ENCODE data around the gene ADIPOR2.
"Not testable (repeated sequence)": the region's sequence is repeated elsewhere in the genome, so short reads cannot be mapped to it uniquely, and the experiment has no call there.

Gene ADIPOR2

DNA sequence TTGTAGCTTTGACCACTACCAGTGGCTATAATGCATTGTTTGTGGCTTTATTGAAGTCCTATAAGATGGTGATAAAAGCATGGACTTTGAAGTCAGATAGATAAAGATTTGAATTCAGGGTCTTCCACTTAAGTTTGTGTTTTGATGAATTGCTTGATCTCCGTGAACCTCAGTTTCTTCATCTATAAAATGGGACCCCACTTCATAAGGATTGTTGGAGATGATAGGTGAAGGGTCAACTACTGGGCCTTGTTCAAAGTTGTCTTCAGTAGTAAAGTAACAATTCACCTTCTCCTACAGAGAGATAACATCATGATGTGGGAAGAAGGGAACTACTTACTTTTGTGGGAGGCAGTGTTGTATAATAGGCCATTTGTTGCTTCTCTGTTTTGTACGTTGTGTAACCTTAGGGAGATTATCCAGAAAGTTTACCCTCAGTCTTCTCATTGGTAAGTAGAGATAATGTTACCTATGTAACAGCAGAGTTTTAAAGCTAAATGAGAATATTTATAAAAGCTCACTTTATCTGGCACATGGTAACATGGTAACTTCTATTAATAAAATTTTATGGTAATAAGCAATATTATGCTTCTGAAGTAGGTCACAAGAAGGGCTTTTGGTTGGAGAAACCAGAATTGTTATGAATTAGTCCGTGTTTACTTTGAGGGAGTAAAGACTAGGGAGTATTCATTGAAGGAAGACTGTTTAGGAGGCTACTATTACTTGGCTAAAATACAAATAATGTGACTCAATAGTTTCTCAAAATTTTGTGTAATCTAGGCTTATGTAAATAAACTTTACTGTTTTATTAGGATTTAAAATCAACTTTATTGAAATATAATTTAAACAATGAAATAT lies 15.1 kb downstream of the ADIPOR2 start:
- DNase-seq = no peak

DNA sequence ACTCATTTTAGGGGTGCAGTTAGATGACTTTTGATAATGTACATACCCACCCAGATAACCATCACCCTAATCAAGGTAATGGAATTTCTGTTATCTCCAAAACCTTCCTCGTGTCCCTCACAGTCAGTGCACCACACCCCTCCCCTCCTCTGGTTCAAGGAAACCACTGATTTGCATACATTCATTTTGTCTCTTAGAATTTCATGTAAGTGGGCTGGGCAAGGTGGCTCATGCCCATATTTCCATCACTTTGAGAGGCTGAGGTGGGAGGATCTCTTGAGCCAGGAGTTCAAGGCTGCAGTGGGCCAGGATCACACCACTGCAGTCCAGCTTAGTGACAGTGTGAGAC lies 15.7 kb downstream of the ADIPOR2 start:
- no peak for DNase-seq

DNA sequence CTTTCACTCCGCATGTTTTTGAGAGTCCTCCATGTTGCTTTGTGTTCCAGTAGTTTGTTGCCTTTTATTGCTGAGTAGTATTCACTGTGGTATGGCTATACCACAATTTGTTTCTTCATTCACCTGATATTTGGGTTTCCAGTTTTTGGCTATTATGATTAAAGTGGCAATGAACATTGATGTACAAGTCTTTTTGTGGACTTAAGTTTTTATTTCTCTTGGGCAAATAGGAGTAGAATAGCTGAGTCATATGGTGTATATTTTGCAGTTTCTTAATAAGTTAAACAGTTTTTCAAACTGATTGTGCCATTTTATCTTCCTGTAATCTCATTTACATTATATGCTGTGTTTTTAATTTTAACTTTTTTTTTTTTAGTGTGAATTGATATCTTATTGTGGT lies 16.2 kb downstream of the ADIPOR2 start:
- no peak for DNase-seq

- DNase-seq = not testable (repeated sequence)
Measured at GRCh38 chr12:1709968-1710367, 19.1 kb downstream of the ADIPOR2 start.

DNA sequence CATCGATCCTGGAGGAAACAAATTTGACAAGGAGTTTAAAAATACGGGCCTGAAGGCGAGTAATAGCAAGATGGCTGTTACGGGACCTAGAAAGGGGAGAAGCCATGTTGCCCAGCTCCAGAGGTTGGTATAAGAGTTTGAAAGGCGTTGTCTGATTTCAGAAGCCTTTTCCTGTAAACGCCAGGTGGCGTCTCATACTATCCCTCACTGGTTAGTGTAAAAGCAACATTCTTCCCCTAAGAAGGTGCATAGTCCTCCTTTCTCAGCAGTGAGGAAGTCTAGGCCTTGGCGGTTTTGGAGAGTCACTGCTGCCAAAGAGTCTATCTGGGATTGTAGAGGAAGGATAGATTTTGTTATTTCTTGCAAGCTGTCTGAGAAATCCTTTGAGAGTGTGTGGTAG lies 20.0 kb downstream of the ADIPOR2 start:
- DNase-seq = not testable (repeated sequence)

DNA sequence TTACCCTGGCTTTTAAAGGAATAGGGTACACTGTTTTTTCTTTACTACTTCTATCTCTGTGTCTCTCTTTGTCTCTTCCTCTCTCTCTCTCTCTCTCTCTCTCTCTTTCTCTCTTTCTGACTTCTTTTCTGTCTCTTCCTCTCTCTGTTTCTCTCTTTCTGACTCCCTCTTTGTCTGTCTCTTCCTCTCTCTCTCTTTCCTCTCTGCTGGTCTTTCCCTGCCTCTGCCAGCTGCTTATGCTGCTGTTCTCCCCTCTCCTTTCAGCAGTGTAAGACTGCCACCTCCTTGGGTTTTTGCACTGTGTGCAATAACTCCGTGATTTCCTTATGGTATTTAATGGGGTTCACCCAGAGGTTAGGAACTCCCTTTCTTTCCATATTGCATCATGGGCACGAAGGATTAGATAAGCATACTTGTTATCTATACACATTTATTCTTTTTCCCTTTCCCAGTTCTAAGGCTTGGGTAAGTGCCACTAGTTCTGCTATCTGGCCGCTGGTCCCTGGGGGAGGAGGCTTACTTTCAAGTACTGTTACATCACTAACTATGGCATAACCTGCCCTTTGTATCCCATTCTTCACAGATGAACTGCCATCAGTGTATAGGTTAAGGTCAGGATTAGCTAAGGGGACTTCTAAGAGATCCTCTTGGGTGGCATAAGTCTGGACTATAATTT lies 20.8 kb downstream of the ADIPOR2 start:
- DNase-seq = not testable (repeated sequence)

DNA sequence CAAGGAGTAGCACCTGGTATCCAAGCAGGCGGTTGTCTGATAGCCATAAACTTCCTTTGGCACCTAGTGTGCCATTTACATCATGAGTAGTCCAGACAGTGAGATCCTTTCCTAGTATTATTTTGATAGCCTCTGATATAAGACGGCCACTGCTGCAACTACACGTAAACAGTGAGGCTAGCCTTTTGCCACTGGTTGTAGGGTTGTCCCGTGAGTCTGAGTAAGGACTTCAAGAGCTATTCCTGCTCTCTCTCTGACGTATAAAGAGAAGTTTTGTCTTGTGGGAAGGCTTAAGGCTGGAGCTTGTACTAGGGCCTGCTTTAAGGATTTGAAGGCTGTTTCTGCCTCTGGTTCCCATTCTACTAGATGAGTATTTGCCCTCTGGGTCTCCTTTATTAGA lies 21.4 kb downstream of the ADIPOR2 start:
- DNase-seq = not testable (repeated sequence)

- DNase-seq = not testable (repeated sequence)
Measured at GRCh38 chr12:1712852-1713251, 22.0 kb downstream of the ADIPOR2 start.

DNA sequence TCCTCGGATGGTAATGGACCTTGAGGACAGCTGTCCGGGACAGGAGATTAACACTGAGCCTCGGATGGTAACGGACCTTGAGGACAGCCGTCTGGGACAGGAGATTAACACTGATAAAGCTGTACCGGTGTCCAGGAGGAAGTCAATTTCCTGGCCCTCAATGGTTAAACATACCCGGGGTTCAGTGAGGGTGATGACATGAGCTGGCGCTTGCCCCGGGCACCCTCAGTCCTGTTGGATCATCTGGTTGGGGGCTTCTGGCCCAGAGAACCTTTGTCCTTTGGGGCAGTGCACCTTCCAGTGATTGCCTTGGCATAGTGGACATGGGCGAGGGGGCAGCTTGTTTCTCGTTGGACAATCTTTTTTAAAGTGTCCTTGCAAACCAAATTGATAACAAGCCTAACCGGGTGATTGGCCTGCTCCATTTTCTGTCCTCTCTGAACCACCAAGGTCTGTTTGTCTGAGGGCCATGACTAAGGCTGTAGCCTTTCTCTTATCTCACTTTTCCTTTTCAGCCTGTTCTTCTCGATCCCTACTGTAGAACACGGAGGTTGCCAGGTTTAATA lies 23.0 kb downstream of the ADIPOR2 start:
- not testable (repeated sequence) for DNase-seq

- DNase-seq = not testable (repeated sequence)
Measured at GRCh38 chr12:1715459-1715858, 24.6 kb downstream of the ADIPOR2 start.

GRCh38 chr12:1716215-1716862 lies 25.5 kb downstream of the ADIPOR2 start:
- DNase-seq = no peak

- DNase-seq = no peak
Measured at GRCh38 chr12:1716911-1717310, 26.0 kb downstream of the ADIPOR2 start.

- DNase-seq = no peak
Measured at GRCh38 chr12:1719139-1719538, 28.3 kb downstream of the ADIPOR2 start.

- DNase-seq = no peak
Measured at GRCh38 chr12:1720494-1720893, 29.6 kb downstream of the ADIPOR2 start.

GRCh38 chr12:1723721-1724120 lies 32.9 kb downstream of the ADIPOR2 start:
- no peak for DNase-seq

GRCh38 chr12:1724250-1724649 lies 33.4 kb downstream of the ADIPOR2 start:
- no peak for DNase-seq

GRCh38 chr12:1726753-1727152 lies 35.9 kb downstream of the ADIPOR2 start:
- DNase-seq = no peak

DNA sequence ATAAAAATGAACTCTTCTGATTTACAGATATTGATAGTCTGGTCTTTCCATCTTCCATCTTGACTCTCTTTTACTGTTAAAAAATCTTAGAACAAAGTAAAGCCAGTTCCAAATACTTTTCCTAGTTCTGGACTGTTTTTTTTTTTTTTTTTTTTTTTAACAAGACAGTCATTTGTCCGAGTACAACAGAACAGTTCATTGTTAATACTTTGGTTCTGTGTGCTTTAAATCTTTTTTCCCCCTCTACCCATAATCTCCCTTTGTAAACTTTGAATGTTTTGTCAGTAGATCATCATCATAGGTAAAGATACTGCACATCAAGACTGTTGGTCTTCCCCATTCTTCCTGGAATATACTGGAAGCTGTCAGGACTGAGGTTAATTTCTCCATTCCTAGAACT lies 38.0 kb downstream of the ADIPOR2 start:
- no peak for DNase-seq

DNA sequence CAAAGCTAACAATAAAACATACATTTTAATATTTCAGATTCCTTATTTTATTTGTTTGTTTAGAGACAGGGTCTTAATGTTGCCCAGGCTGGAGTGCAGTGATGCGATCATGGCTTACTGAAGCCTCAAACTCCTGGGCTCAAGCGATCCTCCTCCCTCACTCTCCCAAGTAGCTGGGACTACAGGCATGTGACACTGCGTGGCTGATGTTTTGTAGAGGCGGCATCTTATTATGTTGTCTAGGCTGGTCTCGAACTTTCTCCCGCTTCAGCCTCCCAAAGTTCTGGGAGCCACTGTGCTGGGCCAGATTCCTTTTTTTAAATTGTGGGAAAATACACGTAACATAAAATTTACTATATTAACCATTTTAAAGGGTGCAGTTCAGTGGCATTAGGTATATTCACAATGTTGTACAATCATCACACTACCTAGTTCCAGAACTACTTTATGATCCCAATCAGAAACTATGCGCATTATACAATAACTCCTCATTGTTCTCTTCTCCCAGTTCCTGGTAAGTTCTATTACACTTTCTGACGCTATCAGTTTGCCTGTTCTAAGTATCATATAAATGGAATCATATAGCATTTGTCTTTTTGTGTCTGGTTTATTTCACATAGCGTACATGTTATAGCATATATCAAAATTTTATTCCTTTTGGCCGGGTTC lies 40.3 kb downstream of the ADIPOR2 start:
- DNase-seq = no peak

DNA sequence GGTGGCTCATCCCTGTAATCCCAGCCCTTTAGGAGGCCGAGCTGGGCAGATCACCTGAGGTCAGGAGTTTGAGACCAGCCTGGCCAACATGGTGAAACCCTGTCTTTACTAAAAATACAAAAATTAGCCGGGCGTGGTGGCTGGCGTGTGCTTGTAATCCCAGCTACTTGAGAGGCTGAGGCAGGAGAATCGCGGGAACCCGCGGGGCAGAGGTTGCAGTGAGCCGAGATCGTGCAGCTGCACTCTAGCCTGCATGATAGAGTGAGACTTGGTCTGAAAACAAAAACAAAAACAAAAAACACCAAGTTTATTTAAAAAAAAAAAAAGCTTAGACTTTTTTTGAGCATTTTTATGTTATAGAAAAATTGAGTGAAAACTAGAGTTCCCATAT lies 40.8 kb downstream of the ADIPOR2 start:
- DNase-seq = not testable (repeated sequence)

DNA sequence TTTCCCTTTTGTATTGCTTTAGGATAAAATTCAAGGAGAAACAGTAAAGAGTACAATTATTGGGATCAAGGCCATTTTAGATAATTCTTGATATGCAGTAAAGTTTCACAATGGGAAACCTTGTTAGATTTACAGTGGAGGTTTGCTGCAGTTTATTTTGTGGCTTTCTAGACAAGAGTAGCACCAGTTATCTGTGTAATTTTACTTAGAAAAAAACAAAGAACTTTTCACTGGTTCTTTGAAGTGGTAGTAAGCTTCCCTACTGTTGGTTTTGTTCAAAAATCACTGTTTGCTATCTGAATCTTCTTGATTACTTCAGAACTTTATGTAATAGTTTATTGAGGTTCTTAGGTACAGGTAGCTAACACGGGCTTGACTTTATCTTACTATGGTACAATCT lies 42.0 kb downstream of the ADIPOR2 start:
- no peak for DNase-seq

DNA sequence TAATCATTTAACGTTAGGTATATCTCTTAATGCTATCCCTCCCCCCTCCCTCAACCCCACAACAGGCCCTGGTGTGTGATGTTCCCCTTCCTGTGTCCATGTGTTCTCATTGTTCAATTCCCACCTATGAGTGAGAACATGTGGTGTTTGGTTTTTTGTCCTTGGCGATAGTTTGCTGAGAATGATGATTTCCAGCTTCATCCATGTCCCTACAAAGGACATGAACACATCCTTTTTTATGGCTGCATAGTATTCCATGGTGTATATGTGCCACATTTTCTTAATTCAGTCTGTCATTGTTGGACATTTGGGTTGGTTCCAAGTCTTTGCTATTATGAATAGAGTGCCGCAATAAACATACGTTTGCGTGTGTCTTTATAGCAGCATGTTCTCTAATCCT lies 42.8 kb downstream of the ADIPOR2 start:
- DNase-seq = not testable (repeated sequence)

Measured in NCI-H2081 treated with DMSO at 0.1 percent for 48 hours (cell line).